Measurements from ENCODE around the gene TCOF1.

- TF ChIP-seq CTCF (conservative IDR thresholded peaks at IDR 0.05; ENCODE audit: low read depth in 2 of 2) (no peak), REST (IDR thresholded peaks at IDR 0.05; ENCODE audit: unreplicated experiment) (no peak), EZH2 (IDR thresholded peaks at IDR 0.05; ENCODE audit: low read depth, unreplicated experiment) (no peak), EZH2phosphoT487 (IDR thresholded peaks at IDR 0.05; ENCODE audit: unreplicated experiment) (no peak), POLR2AphosphoS5 (IDR thresholded peaks at IDR 0.05; ENCODE audit: low read depth) (no peak), JUNB (IDR thresholded peaks at IDR 0.05; ENCODE audit: unreplicated experiment) (no peak), CREB1 (CRISPR knock-in tag; IDR thresholded peaks at IDR 0.05; ENCODE audit: low read depth) (no peak), STAT1 (IDR thresholded peaks at IDR 0.05; ENCODE audit: unreplicated experiment) (no peak), ZNF114 (CRISPR knock-in tag; IDR thresholded peaks at IDR 0.05) (no peak), NANOG (IDR thresholded peaks at IDR 0.05; ENCODE audit: borderline replicate concordance) (no peak), ZNF462 (CRISPR knock-in tag; IDR thresholded peaks at IDR 0.05) (no peak), ETS1 (IDR thresholded peaks at IDR 0.05) (no peak), ZNF331 (CRISPR knock-in tag; IDR thresholded peaks at IDR 0.05; ENCODE audit: low read depth) (no peak)
Measured at GRCh38 chr5:150313501-150313900, 44.0 kb upstream of the TCOF1 start.

Data from GM23338 (cell line).